Measurements from ENCODE around the gene ABHD5. TPM values are rescaled to one million over a fixed set of nuclear protein-coding genes. Genes with fewer than 3 reads are reported as not detected.

The ABHD5 gene
- total RNA-seq, 1 experiment from 2014 or later: 7.4 TPM

DNA sequence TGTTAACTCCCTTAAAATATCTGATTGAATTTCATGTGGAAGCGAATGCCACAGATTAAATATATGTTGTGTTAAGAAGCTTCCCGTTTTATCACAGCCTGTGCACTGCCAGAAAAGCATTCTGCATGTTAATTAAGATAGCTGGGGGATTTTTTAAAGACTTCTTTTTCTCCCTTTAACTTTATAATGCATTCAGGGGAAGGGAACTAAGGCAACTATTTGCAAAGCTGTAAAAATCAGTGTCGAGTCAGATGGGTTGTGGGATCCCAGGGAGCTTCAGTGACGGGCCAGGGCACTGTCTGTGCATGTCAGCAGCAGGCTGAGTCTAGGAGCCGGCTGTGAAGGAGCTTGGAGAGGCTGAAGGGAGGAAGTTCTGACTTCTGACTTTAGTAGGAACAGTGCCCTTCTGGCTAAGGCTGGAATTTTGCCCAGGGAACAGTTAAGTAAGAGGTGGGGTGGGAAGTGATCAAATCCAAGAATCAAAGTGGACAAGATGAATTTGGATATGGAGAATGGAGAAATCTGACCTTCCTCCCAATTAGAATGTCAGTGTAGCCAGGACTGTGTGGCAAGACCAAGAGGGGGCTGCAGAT, 77.7 kb downstream of the ABHD5 start:
- no peaks in the 10 kb centered on the region for H3K27me3 ChIP-seq (ENCODE audit: low read length)
- no peak overlapping the region for H3K27ac ChIP-seq (ENCODE audit: low read length)
- no peak overlapping the region for H2AFZ ChIP-seq (ENCODE audit: low read length)
- H3K36me3 ChIP-seq (ENCODE audit: insufficient read depth, low read length): no peaks in the 10 kb centered on the region
- no peak overlapping the region for H3K4me2 ChIP-seq (ENCODE audit: low read depth, low read length, poor library complexity, severe bottlenecking)
- no peaks in the 10 kb centered on the region for H3K79me2 ChIP-seq (ENCODE audit: low read length)
- H4K20me1 ChIP-seq (ENCODE audit: insufficient read depth, low read depth, low read length): no peaks in the 10 kb centered on the region
- H3K9me2 ChIP-seq (replicated peaks; ENCODE audit: insufficient read depth, low read length): no peaks in the 10 kb centered on the region
- H3K4me3 ChIP-seq (ENCODE audit: low read length): no peak overlapping the region
- peaks cover 3% of the 10 kb centered on the region; the same call in 1 of the 2 replicates for H3K4me1 ChIP-seq (ENCODE audit: low read length)
- no peaks in the 10 kb centered on the region for H3K9me3 ChIP-seq (ENCODE audit: low read length)
- no peak for DNase-seq
- H3K9ac ChIP-seq (ENCODE audit: low read length): no peak overlapping the region

DNA sequence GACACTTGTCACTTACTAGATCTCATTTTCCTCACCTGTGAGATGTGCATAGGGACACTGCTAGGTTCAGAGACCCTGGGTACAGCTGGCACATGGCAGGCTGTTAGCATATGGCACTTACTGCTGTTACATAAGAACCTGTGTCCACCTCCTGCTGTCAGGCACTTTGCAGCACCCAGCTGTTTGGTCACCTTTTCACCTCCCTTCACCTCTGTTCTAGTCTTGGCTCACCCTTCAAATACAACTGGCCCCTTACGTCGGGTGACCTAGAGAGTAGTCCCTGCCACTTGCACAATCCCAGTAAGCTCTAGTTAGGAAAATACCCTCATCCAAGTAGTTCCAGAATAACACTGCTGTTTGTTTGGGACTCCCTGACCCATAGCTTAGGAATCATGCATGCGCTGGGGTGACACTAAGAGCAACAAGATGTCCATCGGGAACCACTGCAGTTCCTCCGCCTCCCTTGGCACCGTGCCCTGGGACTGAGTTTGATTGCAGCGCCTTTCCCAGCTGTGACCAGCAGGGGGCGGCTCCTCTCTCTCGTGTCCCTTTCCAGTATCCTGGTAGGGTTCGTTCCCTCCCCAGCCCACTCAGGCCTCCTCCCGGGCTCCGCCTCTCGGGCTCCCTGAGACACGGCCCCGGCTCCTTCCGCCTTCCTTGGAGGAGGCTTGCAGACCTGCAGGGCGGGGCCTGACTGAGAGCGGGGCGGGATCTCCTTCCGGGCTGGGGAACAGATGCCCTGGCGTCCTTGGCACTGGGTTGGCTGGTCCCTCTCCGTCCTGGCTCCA, 78.6 kb downstream of the ABHD5 start:
- no peak overlapping the region for H3K4me3 ChIP-seq (ENCODE audit: low read length)
- H3K4me1 ChIP-seq (ENCODE audit: low read length): peaks cover 3% of the 10 kb centered on the region; the same call in 1 of the 2 replicates
- H2AFZ ChIP-seq (ENCODE audit: low read length): no peak overlapping the region
- H3K9ac ChIP-seq (ENCODE audit: low read length): no peak overlapping the region
- H3K9me3 ChIP-seq (ENCODE audit: low read length): no peaks in the 10 kb centered on the region
- no peaks in the 10 kb centered on the region for H3K9me2 ChIP-seq (replicated peaks; ENCODE audit: insufficient read depth, low read length)
- H3K4me2 ChIP-seq (ENCODE audit: low read depth, low read length, poor library complexity, severe bottlenecking): peak overlapping the region; percentile 18
- H4K20me1 ChIP-seq (ENCODE audit: insufficient read depth, low read depth, low read length): no peaks in the 10 kb centered on the region
- H3K79me2 ChIP-seq (ENCODE audit: low read length): no peaks in the 10 kb centered on the region
- H3K36me3 ChIP-seq (ENCODE audit: insufficient read depth, low read length): no peaks in the 10 kb centered on the region
- peak; percentile 91 for DNase-seq
- no peaks in the 10 kb centered on the region for H3K27me3 ChIP-seq (ENCODE audit: low read length)
- H3K27ac ChIP-seq (ENCODE audit: low read length): no peak overlapping the region

DNA sequence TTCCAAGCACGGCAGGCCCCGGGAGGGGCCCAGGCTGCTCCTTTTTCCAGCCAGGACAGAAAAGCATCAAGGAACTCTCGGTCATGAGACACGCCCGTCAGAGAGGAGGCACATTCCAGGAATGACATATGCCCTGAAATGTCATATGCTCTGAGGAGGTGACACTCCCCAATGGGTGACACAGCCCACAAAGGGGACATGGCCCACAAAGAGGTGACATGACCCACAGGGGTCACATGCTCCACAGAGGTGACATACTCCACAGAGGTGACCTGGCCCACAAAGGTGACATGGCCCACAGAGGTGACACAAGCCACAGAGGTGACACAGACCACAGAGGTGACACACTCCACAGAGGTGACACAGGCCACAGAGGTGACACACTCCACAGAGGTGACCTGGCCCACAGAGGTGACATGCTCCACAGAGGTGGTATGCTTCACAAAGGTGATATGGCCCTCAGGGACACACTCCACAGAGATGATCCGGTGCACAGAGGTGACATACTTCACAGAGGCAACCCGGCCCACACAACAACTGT, 79.2 kb downstream of the ABHD5 start:
- H3K9ac ChIP-seq (ENCODE audit: low read length): no peak overlapping the region
- no peaks in the 10 kb centered on the region for H3K79me2 ChIP-seq (ENCODE audit: low read length)
- no peaks in the 10 kb centered on the region for H3K27me3 ChIP-seq (ENCODE audit: low read length)
- H2AFZ ChIP-seq (ENCODE audit: low read length): no peak overlapping the region
- H3K27ac ChIP-seq (ENCODE audit: low read length): no peak overlapping the region
- H4K20me1 ChIP-seq (ENCODE audit: insufficient read depth, low read depth, low read length): no peaks in the 10 kb centered on the region
- peak overlapping the region; percentile 18 for H3K4me2 ChIP-seq (ENCODE audit: low read depth, low read length, poor library complexity, severe bottlenecking)
- DNase-seq: no peak
- no peaks in the 10 kb centered on the region for H3K9me3 ChIP-seq (ENCODE audit: low read length)
- H3K36me3 ChIP-seq (ENCODE audit: insufficient read depth, low read length): no peaks in the 10 kb centered on the region
- peaks cover 3% of the 10 kb centered on the region; the same call in 1 of the 2 replicates for H3K4me1 ChIP-seq (ENCODE audit: low read length)
- H3K4me3 ChIP-seq (ENCODE audit: low read length): no peak overlapping the region
- no peaks in the 10 kb centered on the region for H3K9me2 ChIP-seq (replicated peaks; ENCODE audit: insufficient read depth, low read length)

DNA sequence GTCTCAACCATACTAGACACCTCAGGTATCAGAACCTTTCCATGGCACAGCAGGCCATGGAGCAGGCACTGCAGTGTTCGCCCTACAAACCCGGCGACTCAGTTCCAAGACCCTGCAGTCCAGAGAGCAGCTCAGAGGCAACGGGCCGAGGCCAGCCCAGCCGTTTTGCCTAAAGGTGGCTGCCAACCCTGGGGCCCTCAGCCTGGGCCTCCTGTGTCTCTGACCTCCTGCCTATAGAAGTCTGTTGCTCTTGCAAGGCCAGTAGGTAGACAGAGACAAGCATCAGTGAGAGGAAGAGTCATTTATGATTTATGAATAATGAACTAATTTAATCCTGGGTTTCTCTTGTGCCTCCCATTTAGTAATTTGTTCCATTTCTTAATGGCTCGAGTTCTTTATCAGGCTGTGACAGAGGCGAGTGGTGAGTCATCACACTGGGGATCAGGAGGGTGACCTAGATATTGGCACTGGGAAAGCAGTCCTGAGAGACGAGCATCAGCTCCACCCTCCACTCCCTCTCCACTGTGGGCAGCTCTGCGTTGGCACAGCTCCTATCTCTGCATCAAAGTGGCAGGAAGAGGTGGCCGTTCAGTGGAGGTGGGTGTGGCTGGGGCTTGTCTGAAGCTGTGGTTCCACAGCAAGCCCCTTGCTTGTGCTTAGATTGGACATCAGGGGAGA, 79.8 kb downstream of the ABHD5 start:
- Histone ChIP-seq H3K4me2 (ENCODE audit: low read depth, low read length, poor library complexity, severe bottlenecking) (no peak overlapping the region), H3K9me3 (ENCODE audit: low read length) (no peaks in the 10 kb centered on the region)
- DNase-seq: no peak

DNA sequence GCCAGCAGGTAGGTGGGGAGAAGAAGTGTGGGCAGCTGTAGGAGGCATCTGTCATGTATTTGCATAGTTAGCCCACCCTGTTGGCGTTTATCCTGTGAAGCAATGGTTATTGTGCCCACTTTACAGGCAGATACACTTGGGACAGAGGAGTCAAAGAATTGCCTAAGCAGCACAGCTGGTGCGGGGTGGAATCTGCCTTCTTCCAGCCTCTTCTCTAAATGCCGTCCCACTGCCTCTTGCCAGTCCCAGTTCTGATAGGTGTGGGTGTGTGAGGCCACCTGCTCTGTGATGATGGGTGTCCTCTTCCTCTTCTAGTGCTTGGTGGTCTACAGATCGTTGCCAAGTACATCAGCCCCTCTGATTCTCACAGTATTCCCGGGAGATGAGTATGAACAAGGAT, 80.9 kb downstream of the ABHD5 start:
- Histone ChIP-seq H3K27me3 (ENCODE audit: low read length) (no peaks in the 10 kb centered on the region), H3K9ac (ENCODE audit: low read length) (no peak overlapping the region), H3K36me3 (ENCODE audit: insufficient read depth, low read length) (no peaks in the 10 kb centered on the region), H2AFZ (ENCODE audit: low read length) (no peak overlapping the region), H3K9me2 (replicated peaks; ENCODE audit: insufficient read depth, low read length) (no peaks in the 10 kb centered on the region), H3K4me1 (ENCODE audit: low read length) (peaks cover 3% of the 10 kb centered on the region; the same call in 1 of the 2 replicates), H3K79me2 (ENCODE audit: low read length) (no peaks in the 10 kb centered on the region), H3K27ac (ENCODE audit: low read length) (no peak overlapping the region), H3K4me2 (ENCODE audit: low read depth, low read length, poor library complexity, severe bottlenecking) (no peak overlapping the region), H3K4me3 (ENCODE audit: low read length) (no peak overlapping the region), H4K20me1 (ENCODE audit: insufficient read depth, low read depth, low read length) (no peaks in the 10 kb centered on the region), H3K9me3 (ENCODE audit: low read length) (no peaks in the 10 kb centered on the region)
- no peak for DNase-seq

More for the DNA sequence above, 79.8 kb downstream of the ABHD5 start:
- peaks cover 3% of the 10 kb centered on the region; the same call in 1 of the 2 replicates for H3K4me1 ChIP-seq (ENCODE audit: low read length)
- H3K36me3 ChIP-seq (ENCODE audit: insufficient read depth, low read length): no peaks in the 10 kb centered on the region
- no peak overlapping the region for H3K27ac ChIP-seq (ENCODE audit: low read length)
- no peaks in the 10 kb centered on the region for H4K20me1 ChIP-seq (ENCODE audit: insufficient read depth, low read depth, low read length)
- no peak overlapping the region for H3K9ac ChIP-seq (ENCODE audit: low read length)
- no peak overlapping the region for H2AFZ ChIP-seq (ENCODE audit: low read length)
- H3K9me2 ChIP-seq (replicated peaks; ENCODE audit: insufficient read depth, low read length): no peaks in the 10 kb centered on the region
- no peak overlapping the region for H3K4me3 ChIP-seq (ENCODE audit: low read length)
- H3K79me2 ChIP-seq (ENCODE audit: low read length): no peaks in the 10 kb centered on the region
- no peaks in the 10 kb centered on the region for H3K27me3 ChIP-seq (ENCODE audit: low read length)

DNA sequence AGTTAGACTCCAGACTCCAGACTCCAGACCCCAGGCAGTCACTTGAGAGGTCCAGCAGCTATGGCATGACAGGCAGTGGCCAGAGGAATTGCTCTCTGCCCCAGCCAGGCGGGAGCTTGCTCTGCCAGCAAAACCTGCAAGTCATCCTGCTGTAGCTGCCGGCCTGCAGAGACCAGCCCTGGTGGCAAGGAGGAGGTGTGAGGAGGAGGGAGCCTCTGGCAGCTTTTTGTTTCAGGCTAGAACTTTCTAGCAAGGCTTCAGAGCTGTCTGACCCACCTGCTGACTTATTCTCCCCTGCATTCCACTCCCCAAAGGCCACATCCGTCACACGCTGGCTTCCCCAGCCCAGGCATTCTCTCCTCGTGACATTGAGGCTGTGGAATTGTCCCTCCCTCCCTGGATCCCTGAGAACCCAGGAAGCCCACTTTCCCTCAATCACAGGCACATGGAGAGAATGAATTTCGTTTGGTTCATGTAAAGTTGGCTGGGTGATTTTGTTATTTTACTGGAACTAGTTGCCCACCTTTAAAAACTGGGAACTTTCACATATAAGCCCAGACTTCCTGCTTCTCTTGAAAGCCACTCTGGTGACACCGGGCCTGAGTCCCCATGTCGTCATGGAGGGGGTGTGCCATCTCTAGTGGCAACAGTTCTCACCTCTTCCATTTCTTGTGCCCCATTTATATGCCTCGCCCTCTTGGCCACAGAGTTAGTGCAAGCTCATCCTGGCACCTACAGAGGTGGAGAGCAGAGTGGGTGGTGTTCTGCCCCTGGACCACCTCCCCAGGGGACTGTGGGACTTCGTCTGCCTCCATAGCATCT, 82.7 kb downstream of the ABHD5 start:
- no peaks in the 10 kb centered on the region for H3K36me3 ChIP-seq (ENCODE audit: insufficient read depth, low read length)
- no peak overlapping the region for H3K4me2 ChIP-seq (ENCODE audit: low read depth, low read length, poor library complexity, severe bottlenecking)
- no peaks in the 10 kb centered on the region for H3K79me2 ChIP-seq (ENCODE audit: low read length)
- peaks cover 3% of the 10 kb centered on the region; the same call in 1 of the 2 replicates for H3K4me1 ChIP-seq (ENCODE audit: low read length)
- no peaks in the 10 kb centered on the region for H4K20me1 ChIP-seq (ENCODE audit: insufficient read depth, low read depth, low read length)
- no peak overlapping the region for H3K27ac ChIP-seq (ENCODE audit: low read length)
- no peak for DNase-seq
- H3K27me3 ChIP-seq (ENCODE audit: low read length): no peaks in the 10 kb centered on the region
- no peaks in the 10 kb centered on the region for H3K9me3 ChIP-seq (ENCODE audit: low read length)
- H3K9ac ChIP-seq (ENCODE audit: low read length): no peak overlapping the region
- no peak overlapping the region for H3K4me3 ChIP-seq (ENCODE audit: low read length)
- H2AFZ ChIP-seq (ENCODE audit: low read length): no peak overlapping the region
- no peaks in the 10 kb centered on the region for H3K9me2 ChIP-seq (replicated peaks; ENCODE audit: insufficient read depth, low read length)

DNA sequence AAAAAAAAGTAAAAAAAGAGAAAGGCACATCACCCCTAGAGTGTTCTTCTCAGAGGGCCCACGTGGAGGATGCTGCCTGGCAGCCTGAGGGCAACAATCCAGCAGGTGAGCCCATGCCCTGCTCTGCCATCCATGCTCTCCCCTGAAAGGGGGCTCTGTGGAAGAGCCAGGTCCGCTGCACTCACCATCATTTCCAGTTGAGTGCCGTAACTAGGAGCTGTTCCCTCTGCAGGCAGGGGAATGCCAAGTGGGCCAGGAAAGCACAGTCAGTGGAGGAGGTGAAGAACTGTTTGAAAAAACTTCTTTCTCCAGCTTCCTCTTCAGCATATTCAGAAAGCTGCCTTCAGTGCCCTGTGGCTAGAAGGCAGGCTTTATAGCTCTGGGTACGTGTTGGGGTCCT, 84.1 kb downstream of the ABHD5 start:
- no peaks in the 10 kb centered on the region; the same call in 1 of the 2 replicates for H3K4me1 ChIP-seq (ENCODE audit: low read length)
- no peaks in the 10 kb centered on the region for H3K9me2 ChIP-seq (replicated peaks; ENCODE audit: insufficient read depth, low read length)
- H2AFZ ChIP-seq (ENCODE audit: low read length): no peak overlapping the region
- H3K27ac ChIP-seq (ENCODE audit: low read length): no peak overlapping the region
- H3K9ac ChIP-seq (ENCODE audit: low read length): no peak overlapping the region
- H3K27me3 ChIP-seq (ENCODE audit: low read length): no peaks in the 10 kb centered on the region
- no peak for DNase-seq
- no peak overlapping the region for H3K4me2 ChIP-seq (ENCODE audit: low read depth, low read length, poor library complexity, severe bottlenecking)
- no peaks in the 10 kb centered on the region for H3K36me3 ChIP-seq (ENCODE audit: insufficient read depth, low read length)
- H3K4me3 ChIP-seq (ENCODE audit: low read length): no peak overlapping the region
- H4K20me1 ChIP-seq (ENCODE audit: insufficient read depth, low read depth, low read length): no peaks in the 10 kb centered on the region
- H3K79me2 ChIP-seq (ENCODE audit: low read length): no peaks in the 10 kb centered on the region
- H3K9me3 ChIP-seq (ENCODE audit: low read length): no peaks in the 10 kb centered on the region

Measured in Karpas-422 (cell line).